ENCODE measurements around the gene TRMT2A.

TRMT2A gene

GRCh38 chr22:20095521-20095920 lies 21.5 kb downstream of the TRMT2A start:
- Histone ChIP-seq H3K27me3 (ENCODE audit: low read length) (no peaks in the 10 kb centered on the region), H2AFZ (ENCODE audit: low read depth, low read length, severe bottlenecking) (no peak overlapping the region), H3K9me2 (replicated peaks; ENCODE audit: insufficient read depth, low read length) (no peaks in the 10 kb centered on the region), H4K20me1 (ENCODE audit: low read depth, low read length) (no peaks in the 10 kb centered on the region), H3K79me2 (ENCODE audit: insufficient read depth, low read length) (no peaks in the 10 kb centered on the region), H3K9me3 (ENCODE audit: insufficient read depth, low read length) (no peaks in the 10 kb centered on the region), H3K4me3 (ENCODE audit: insufficient read depth, low read length, poor library complexity, severe bottlenecking) (no peak overlapping the region), H3K36me3 (ENCODE audit: low read length) (peaks cover 2% of the 10 kb centered on the region; the same call in 1 of the 2 replicates), H3K4me2 (ENCODE audit: low read depth, low read length, poor library complexity, severe bottlenecking) (no peak overlapping the region), H3K9ac (ENCODE audit: low read length) (no peak overlapping the region), H3K27ac (ENCODE audit: low read depth, low read length) (no peak overlapping the region), H3F3A (ENCODE audit: insufficient read depth) (no peaks in the 10 kb centered on the region)
- TF ChIP-seq EZH2phosphoT487 (conservative IDR thresholded peaks at IDR 0.05; ENCODE audit: low read length), result no peak
- TF ChIP-seq, protein P1, sequence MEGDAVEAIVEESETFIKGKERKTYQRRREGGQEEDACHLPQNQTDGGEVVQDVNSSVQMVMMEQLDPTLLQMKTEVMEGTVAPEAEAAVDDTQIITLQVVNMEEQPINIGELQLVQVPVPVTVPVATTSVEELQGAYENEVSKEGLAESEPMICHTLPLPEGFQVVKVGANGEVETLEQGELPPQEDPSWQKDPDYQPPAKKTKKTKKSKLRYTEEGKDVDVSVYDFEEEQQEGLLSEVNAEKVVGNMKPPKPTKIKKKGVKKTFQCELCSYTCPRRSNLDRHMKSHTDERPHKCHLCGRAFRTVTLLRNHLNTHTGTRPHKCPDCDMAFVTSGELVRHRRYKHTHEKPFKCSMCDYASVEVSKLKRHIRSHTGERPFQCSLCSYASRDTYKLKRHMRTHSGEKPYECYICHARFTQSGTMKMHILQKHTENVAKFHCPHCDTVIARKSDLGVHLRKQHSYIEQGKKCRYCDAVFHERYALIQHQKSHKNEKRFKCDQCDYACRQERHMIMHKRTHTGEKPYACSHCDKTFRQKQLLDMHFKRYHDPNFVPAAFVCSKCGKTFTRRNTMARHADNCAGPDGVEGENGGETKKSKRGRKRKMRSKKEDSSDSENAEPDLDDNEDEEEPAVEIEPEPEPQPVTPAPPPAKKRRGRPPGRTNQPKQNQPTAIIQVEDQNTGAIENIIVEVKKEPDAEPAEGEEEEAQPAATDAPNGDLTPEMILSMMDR (IDR thresholded peaks at IDR 0.05; ENCODE audit: insufficient read depth, low read length, poor library complexity, severe bottlenecking), result no peak

DNA sequence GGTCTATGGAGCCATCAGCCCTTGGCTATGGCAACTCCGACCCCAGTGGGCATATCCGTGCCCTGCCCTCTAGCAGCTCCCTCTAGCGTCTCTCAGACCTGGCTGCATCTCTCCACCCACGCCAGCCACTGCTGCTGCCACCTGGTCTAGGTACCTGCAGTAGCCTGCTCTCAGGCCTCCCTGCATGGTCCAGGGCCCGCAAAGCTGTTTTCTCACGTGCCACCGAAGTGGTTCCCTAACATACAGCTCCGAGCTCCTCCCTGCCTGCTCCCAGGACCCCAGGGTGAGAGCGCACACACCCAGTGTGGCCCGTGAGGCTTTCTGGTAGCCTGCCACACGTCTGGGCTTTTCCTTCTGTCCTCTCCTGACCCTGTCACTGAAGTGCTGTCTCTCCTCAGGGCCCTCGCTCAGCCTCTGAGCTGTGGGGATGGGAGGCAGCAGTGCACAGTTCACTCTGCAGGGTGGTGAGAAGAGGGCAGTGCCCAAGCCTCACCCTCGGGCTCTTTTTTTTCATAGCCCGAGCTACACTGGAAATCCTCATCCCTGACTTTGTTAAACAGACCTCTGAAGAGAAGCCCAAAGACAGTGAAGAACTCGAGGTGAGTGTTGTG lies 22.7 kb downstream of the TRMT2A start:
- Histone ChIP-seq H3K9me3 (ENCODE audit: insufficient read depth, low read length) (no peaks in the 10 kb centered on the region), H3K4me2 (ENCODE audit: low read depth, low read length, poor library complexity, severe bottlenecking) (no peak overlapping the region), H3K27ac (ENCODE audit: low read depth, low read length) (no peak overlapping the region), H3K79me2 (ENCODE audit: insufficient read depth, low read length) (no peaks in the 10 kb centered on the region), H3K27me3 (ENCODE audit: low read length) (no peaks in the 10 kb centered on the region), H3K9ac (ENCODE audit: low read length) (no peak overlapping the region), H3F3A (ENCODE audit: insufficient read depth) (no peaks in the 10 kb centered on the region), H3K9me2 (replicated peaks; ENCODE audit: insufficient read depth, low read length) (no peaks in the 10 kb centered on the region), H2AFZ (ENCODE audit: low read depth, low read length, severe bottlenecking) (no peak overlapping the region), H3K4me3 (ENCODE audit: insufficient read depth, low read length, poor library complexity, severe bottlenecking) (no peak overlapping the region), H4K20me1 (ENCODE audit: low read depth, low read length) (no peaks in the 10 kb centered on the region), H3K36me3 (ENCODE audit: low read length) (peaks cover 2% of the 10 kb centered on the region; the same call in 1 of the 2 replicates)
- TF ChIP-seq EZH2phosphoT487 (conservative IDR thresholded peaks at IDR 0.05; ENCODE audit: low read length), result no peak
- TF ChIP-seq, protein P1 (IDR thresholded peaks at IDR 0.05; ENCODE audit: insufficient read depth, low read length, poor library complexity, severe bottlenecking), result no peak

GRCh38 chr22:20093418-20094196 lies 23.4 kb downstream of the TRMT2A start:
- Histone ChIP-seq H3K36me3 (ENCODE audit: low read length) (peaks cover 2% of the 10 kb centered on the region; the same call in 1 of the 2 replicates), H3K9me2 (replicated peaks; ENCODE audit: insufficient read depth, low read length) (no peaks in the 10 kb centered on the region), H3K9ac (ENCODE audit: low read length) (no peak overlapping the region), H4K20me1 (ENCODE audit: low read depth, low read length) (no peaks in the 10 kb centered on the region), H3F3A (ENCODE audit: insufficient read depth) (no peaks in the 10 kb centered on the region), H3K27me3 (ENCODE audit: low read length) (no peaks in the 10 kb centered on the region), H3K27ac (ENCODE audit: low read depth, low read length) (no peak overlapping the region), H2AFZ (ENCODE audit: low read depth, low read length, severe bottlenecking) (no peak overlapping the region), H3K9me3 (ENCODE audit: insufficient read depth, low read length) (no peaks in the 10 kb centered on the region), H3K4me3 (ENCODE audit: insufficient read depth, low read length, poor library complexity, severe bottlenecking) (no peak overlapping the region), H3K4me2 (ENCODE audit: low read depth, low read length, poor library complexity, severe bottlenecking) (no peak overlapping the region), H3K79me2 (ENCODE audit: insufficient read depth, low read length) (no peaks in the 10 kb centered on the region)
- TF ChIP-seq, protein P1 (IDR thresholded peaks at IDR 0.05; ENCODE audit: insufficient read depth, low read length, poor library complexity, severe bottlenecking), result no peak
- TF ChIP-seq EZH2phosphoT487 (conservative IDR thresholded peaks at IDR 0.05; ENCODE audit: low read length), result no peak

All from SU-DHL-6 (cell line).